HG03103 (cell line): ENCODE data around the gene UGT1A3.

Source experiments
- ATAC-seq: cut with Tn5 transposase; IDR thresholded peaks from one replicate; pipeline ENCODE4 v1.9.1; 2021; ENCODE audit warnings: low read depth; ENCODE audit not compliant: unreplicated experiment

UGT1A3 gene

DNA sequence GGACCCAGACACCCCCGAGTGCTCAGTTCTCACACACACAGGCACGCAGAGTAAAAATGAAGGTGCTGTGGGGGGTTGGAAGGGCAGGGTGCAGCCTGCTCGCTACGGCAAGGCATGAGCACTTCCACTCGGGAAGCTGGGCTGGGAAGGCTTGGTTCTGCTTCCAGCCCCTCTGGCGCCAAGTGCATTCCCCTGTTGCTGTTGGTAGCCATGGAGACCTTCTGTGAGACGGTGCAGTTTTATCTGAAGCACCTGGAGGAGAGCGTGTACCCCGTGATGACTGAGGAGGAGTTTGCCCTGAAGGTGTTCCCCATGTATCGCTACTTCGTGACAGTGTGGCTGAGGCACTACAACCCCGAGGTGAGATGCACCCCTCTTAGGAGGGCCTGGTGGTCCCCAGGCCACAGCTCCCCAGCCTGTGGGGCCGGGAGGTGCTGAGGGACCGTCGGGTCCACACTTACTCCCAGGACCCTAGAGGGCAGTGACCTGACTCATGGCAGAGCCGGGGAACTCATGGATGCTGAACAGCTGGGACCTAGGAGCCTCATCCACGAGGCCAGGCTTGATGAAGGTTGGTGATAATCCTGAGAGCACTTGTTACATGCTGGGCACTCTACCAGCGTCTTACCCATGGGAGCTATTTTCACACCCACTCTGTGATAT, 64.8 kb downstream of the UGT1A3 start:
- no peak for ATAC-seq

DNA sequence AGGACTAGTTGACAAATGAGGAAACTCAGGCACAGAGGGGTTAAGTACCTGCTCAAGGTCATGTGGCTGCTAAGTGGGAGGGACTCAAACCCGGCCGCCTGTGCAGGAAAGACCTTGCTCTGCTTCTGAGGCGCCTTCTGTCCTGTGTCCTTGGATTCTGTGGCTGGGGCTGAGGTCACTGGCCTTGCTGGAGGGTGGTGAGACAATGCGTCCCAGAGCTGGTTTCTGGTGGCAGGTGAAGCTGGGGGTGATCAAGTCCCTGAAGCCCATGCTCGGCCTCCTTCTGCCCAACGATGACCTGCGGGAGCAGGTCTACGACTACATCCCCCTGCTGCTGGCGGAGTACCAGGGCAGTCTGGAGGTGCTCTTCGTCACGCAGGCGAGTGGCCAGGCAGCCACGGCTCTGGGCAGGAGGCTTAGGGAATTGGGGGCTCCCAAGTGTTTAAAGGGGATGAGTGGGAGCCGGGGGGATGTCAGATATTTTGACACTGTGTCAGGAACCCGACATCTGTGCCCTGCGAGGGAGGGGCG, 65.4 kb downstream of the UGT1A3 start:
- no peak for ATAC-seq

DNA sequence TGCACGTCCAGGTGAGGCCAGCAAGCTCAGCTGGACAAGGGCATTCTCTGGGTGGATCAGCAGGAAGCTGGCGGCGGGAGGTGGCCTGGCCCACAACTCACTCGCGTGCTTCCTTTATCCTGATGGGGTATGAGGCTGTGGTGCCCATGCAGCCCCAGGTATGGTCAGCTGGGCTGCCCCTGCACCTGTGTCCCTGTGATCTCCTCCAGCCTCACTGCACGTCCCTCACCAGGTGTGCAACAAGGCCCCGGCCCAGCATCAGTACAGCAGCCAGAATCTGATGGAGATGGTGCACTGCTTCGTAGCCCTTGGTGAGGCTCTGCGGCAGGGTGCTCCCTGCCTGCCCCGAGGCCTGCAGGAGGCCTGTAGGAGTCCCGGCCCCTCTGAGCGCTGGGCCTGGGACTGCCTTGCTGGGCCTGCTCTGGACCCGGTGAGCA, 66.9 kb downstream of the UGT1A3 start:
- no peak for ATAC-seq

DNA sequence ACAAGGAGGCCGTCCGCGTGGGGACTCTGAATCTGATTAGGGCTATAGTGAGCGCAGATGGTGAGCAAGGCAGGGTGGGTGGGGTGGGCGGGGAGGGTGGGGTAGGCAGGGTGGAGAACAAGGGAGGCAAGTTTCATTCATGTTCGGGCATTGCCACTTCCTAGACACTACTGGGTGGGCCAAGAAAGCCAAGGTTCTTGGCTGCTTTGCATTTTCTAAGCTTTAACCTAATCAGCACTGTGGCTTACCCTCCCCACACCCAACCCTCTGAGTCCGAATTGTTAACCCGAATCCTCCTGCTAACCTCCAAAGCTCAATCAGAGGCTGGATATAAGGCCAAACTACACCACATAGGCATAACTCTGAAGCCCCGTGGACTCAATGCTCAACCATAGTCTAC, 67.4 kb downstream of the UGT1A3 start:
- no peak for ATAC-seq

DNA sequence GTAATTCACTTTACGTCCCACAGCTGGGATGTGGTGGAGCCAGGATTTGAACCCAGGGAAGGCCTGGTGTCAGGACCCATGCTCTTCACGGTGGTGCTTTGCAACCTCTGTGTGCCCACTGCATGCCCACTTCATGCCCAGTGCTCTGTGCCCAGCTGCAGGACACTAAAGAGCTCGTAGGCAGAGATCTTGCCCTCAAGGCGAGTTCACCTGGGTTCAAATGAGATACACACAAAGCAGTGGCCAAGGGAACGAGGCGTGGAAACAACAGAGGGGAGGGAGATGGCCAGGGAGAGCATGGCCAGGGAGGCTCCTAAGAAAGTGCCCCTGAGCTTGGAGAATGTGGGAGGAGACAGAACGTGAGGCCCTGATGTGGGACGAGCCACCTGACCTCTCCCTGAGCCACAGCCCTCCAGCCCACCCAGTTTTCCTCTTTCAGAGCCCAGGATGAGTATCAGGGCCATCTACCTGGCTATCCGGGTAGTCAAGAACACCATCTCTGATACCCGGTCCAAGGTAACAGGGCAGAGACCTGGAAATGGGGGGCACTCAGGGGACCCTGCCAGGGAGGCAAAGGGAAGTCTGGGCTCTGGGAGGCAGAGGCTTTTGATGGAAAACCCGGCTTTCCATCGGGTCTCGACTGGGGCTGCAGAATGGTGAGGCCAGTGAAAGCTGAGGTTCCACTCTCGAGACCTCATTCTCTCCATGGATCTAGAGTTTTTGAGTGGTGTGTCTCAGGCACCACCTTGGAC, 69.7 kb downstream of the UGT1A3 start:
- no peak for ATAC-seq

DNA sequence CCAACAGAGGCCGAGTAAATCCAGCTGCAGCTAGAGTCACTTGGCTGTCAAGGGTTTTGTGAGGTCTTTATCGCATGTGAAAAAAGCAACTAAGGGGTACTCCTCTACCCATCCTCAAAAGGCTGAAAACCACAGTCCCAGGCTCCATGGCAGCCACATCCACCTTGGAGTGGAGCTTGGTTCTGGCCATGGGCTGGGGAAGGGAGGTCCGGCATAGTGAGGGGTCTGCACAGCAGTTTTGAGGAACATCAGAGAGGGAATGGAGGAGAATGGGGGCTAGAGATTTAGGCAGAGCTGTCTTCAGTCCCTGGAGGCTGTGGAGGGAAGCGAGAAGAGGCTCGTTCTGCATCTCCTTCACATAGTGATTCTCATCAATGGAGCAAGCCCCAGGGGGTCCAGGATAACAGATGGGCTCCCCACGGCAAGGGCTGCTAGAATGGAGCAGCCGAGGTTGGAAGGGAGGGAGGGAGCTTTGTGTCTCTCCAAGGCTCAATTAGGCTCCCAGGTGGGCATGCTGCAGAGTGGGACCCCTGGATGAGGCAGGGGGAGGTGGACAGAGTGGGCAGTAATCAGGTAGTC, 70.3 kb downstream of the UGT1A3 start:
- no peak for ATAC-seq

DNA sequence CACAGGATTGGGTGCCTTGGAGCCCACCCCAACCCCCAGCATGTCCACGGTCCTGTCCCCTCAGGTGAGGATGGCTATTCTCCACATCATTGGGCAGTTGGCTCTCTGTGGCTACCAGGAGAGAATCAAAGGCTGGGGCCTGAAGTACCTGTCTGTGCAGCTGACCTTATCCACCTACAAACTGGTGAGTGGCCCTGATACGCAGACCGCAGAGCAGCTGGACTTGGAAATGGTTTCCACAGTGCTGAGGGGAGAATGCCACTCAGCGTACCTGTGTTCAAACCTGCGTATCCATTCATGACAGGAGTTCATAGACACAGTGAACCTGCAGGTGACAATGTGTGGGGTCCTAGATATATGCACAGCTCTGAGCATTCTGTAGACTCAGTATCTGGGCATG, 70.9 kb downstream of the UGT1A3 start:
- ATAC-seq = no peak

DNA sequence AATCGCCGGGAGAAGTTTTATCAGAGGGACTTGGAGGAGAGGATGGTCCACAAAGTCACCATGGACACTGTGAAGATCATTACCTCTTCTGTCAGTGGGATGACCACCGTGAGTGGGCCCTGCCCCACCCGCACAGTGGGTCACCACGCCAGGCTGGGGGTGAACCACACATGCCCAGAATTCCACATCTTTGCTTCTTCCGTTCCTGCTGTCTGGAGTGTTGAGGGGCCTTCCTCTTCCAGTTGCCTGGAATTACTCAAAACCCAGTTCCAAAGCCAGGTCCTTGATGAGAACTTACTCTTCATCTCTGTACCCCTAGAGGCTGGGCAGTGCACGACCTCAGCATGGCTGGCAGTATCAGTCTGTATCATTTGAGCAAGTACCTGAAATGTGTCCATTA, 71.4 kb downstream of the UGT1A3 start:
- no peak for ATAC-seq

DNA sequence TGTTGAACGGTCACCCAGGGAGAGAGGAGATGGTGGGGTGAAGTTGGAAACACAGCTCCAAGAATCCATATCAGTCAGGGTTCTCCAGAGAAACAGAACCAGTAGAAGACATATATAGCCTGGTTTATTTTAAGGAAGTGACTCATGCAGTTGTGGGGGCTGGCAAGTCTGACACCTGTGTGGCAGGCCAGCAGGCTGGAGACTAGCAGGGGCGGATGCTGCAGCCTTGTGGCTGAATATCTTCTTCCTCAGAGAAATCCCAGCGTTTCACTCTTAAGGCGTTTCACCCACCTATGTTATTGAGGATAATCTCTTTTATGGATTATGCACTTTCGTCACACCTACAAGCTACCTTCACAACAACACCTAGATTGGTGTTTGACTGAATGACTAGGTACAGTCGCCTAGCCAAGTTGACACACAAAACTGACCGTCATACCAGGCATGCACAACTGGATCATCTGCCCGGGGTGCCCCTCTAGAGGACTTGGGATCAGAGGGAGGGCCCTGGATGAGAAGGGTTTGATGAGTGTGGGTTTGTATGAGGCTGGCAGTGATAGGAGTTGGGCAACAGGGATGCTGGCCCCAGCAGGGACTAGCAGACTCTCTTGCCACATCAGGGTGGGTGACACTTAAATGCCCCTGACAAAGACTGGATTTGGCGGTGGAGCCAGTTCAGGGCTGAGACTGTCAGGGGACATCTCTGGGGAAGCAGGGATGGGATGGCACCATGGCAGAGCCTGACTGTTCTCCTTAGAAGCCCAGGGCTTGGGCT, 72.7 kb downstream of the UGT1A3 start:
- ATAC-seq = no peak

DNA sequence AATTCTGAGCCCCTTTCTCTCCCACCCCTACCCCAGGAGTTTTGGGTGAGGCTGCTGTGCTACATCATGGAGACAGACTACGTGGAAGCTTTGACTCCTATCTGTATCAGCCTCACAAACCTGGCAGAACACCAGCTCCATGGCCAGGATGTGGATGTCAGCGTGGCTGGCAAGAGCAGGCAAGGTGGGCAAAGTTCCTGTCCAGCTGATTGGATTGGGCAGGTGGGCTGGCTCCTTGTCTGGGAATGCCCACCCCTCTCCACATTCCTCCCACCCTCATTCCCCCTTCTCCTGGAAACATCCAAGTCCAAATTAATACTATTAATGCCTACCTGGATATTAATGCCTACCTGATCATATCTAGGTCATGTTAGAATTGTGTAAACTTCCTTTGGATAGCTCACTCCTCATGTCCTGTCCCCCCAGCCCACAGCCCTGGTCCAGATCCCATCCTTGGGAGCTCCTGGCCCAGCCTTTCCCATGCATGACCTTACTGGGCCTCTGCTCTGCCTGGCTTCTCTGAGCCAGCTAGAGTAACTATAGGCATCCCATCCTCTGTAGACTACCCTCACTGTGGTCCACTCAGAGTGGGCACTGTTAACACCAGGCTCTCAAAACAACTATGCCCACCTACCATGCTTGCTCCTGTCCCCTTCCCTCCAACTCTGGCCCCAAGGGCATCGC, 73.4 kb downstream of the UGT1A3 start:
- ATAC-seq = no peak

DNA sequence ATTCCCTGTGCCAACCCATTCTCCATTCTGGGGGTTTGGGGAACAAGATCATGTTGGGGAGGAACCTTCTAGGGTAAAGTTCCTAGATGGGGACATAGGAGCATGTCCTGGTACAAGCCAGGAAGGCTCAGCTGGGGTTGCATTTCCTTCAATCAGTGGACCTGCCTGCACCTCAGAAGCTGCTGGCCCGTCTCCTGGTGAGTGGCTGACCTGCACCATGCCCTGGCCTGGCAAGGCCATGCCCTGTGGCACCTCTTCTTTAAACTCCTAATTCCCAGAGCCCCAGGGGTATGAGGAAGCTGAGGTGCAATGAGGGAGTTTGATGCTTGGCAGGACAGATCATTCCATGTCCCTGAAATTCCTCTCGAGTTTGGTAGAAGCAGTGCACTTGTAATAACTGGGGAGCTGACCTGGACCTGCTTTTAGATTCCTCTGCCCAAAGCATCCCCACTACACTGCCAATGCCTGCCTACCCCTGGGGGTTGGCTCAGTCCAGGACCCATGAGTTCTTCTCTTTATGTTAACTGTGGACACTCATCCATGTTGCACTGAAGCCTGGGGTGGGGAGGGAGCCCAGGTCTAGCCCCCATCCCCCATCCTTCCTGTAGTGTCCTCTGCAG, 74.6 kb downstream of the UGT1A3 start:
- no peak for ATAC-seq

DNA sequence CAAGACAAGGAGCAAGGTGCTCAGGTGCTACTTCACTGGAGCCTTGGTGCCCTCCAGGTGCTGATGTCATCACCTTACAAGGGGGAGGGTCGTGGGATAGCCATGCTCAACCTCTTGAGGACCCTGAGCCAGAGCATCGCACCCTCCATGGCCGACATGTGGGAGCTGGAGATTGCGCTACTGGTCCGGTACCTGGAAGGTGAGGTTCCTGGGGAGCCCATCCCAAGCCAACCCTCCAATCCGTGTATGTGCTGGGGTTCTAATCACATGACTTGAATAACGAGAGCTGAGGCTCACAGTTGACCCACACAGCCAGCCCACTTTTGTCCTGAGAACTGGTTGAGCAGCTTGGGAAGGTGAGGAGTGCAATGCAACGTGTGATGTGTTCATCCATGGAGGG, 75.2 kb downstream of the UGT1A3 start:
- no peak for ATAC-seq

DNA sequence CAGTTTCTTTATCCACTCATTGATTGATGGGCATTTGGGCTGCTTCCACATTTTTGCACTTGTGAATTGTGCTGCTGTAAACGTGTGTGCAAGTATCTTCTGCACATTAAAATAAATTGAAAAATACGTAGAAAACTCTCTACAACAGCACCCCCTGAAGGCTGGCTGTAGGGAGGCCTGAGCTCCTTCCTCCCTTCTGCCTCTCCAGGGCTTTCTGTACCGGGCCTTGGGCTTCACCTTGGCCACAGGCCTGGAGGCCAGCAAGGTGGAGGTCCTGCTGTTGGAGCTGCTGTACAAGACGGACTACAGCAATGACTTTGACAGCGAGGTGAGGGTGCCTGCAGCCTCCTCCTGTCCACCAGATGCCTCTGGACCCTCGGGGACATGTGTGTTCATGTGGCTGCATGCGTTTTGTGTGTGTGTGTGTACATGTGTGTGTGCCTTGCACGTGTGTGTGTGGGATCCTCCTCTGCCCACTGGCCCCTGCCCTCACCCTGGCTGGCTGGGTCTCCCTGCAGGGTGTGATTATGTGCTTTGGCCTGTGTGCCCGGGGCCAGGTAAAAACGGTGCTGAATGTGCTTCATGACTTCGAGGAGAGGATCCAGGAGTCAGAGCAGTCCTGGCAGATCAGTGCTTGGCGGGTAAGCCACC, 78.5 kb downstream of the UGT1A3 start:
- no peak for ATAC-seq

DNA sequence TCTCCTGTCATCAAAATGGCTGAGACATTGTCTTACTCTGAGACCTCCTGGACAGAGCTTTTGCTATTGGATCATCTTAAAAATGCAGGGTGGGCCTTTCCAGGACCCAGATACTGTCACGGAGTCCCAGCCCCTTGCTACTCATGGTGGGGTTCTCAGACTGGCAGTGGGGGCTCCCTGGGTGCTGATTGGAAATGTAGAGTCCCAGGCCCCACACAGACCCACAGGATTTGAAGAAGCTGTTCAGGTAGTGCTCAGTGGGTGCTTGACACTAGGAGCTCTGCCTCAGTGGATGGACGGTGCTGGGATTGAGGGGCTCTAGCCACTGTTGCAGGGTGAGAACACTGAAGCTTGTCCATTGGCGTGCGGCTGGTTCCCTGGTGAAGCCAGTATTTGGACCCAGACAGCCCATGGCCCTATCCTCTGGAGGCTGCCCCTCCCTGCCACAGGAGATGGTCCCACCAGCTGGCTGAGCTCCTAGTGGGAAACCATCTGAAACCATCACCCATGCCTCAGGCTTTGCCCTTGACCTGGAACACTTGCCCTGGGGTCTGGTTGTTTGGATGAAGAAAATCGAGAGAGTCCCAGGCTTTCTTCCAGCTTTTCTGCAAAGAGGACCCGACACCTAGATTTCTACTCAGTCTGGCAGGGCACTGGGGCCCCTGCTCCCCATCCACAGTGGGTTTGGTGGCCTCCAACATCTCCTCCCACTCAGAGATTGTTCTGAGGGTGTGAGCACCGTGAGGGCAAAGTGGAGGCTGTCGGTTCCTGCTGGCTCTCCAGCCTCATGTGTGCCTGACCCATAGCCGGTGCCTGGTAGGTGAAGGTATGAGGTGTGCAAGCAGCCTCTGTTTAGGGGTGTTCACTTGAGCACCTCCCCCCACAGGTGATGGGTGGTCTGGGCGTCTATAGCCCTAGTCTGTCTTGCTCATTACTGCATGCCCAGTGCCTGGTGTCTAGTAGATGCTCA, 79.4 kb downstream of the UGT1A3 start:
- ATAC-seq = no peak

DNA sequence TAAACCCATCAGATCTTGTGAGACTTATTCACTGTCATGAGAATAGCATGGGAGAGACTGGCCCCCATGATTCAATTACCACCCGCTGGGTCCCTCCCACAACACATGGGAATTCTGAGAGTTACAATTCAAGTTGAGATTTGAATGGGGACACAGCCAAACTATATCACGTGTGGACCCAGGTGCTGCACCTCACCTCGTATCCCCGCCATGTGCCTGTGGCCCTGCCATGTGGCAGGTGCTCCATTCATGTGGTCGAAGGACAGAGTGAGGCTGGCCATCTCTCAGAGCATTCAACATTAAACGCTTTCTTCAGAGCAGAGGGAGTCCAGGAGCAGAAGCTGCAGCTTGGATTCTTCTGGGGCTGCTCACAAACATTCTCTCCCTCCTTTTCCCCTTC, 81.5 kb downstream of the UGT1A3 start:
- ATAC-seq = no peak

DNA sequence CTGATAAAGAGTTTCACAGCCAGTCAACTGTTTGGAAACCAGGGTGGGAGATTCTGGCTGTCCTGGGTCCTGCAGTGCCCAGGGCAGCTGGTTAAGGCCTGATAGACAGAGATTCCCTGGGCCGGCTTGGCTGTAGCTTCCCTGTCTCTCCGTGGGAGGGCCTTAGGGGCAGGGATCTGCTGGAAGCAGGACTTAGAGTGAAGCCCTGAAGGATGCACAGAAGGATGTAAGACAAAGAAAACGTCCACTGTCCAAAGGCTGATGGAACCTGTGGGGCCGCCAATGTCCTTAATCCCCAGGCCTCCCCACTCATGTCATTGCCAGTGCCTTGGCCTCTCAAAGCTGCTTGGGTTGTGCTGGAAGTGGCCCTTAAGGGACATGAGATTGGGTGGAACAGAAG, 82.2 kb downstream of the UGT1A3 start:
- no peak for ATAC-seq

DNA sequence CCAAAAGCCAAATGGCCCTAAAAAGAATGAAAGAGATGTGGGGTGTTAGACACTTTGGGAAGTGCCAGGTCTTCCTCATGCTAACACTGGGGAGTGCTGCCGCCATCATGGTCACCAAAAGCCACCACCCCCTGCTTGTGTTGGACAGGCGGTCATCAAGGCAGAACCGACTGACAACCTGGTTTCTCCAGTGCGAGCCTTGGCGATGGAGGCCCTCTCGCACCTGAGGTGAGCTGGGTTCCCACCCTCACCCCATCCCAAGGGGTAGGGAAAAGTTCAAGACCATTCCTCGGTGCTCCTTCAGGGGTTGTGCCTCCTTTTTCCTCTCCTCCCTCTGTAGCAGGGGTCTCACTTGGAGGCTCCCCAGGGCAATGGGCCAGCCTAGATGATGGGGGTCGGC, 82.9 kb downstream of the UGT1A3 start:
- no peak for ATAC-seq
